Cardiac atrium fibroblast (primary cell): Measurements from ENCODE around the gene SSU72. TPM values are rescaled to one million over a fixed set of nuclear protein-coding genes. Genes with fewer than 3 reads are reported as not detected.

ENCODE experiments used
- total RNA-seq: library from RNA; depleted of rRNA; stranded (reverse); fragments of >200 nt; gene quantifications from 2 replicates; pipeline ENCODE4 v1.2.3, GENCODE V29; 2015

Gene SSU72
- 85.7 and 101 TPM in 2 replicates for total RNA-seq

GRCh38 chr1:1574721-1575537 is at the start of gene SSU72:
Gene SSU72 (minus strand): TSS chr1:1574863. CDS start chr1:1574557, 306 bp downstream.

GRCh38 chr1:1615256-1616044 is 40.8 kb upstream of the SSU72 start, which contains the start of gene MIB2:
Gene MIB2 (plus strand): TSS chr1:1615500. CDS start chr1:1623453, 7,953 bp downstream.

GRCh38 chr1:1599935-1600860 is 25.5 kb upstream of the SSU72 start, which contains the start of gene FNDC10:
Gene FNDC10 (minus strand): TSS chr1:1600135. CDS start chr1:1600015, 120 bp downstream.

GRCh38 chr1:1540090-1540817 is 34.4 kb downstream of the SSU72 start, which contains the start of gene TMEM240:
Gene TMEM240 (minus strand): TSS chr1:1540624. CDS start chr1:1540346, 278 bp downstream.

GRCh38 chr1:1511533-1512285 is 63.0 kb downstream of the SSU72 start, which contains the start of gene ATAD3A:
Gene ATAD3A (plus strand): TSS chr1:1512162. CDS start chr1:1512269, 107 bp downstream.

Other genes with a start within 250 kb of the SSU72 start
- gene TAS1R3, start 243.6 kb downstream of the SSU72 start, total RNA-seq: under 0.01 and 0.49 TPM in 2 replicates
- gene DVL1, start 225.4 kb downstream of the SSU72 start, total RNA-seq: 43.1 and 48.4 TPM in 2 replicates
- 121 and 139 TPM in 2 replicates for gene MXRA8, start 216.3 kb downstream of the SSU72 start, total RNA-seq
- 117 and 148 TPM in 2 replicates for gene AURKAIP1, start 199.7 kb downstream of the SSU72 start, total RNA-seq
- 79.7 and 127 TPM in 2 replicates for gene CCNL2, start 175.5 kb downstream of the SSU72 start, total RNA-seq
- 76.9 and 98.2 TPM in 2 replicates for gene MRPL20, start 167.6 kb downstream of the SSU72 start, total RNA-seq
- 2.2 TPM in 1 of 2 replicates, not detected in the other for gene ANKRD65, start 153.6 kb downstream of the SSU72 start, total RNA-seq
- gene VWA1, start 139.2 kb downstream of the SSU72 start, total RNA-seq: 17.7 and 32.0 TPM in 2 replicates
- not detected in 2 replicates for gene ATAD3C, start 125.2 kb downstream of the SSU72 start, total RNA-seq
- 15.7 and 19.9 TPM in 2 replicates for gene ATAD3B, start 103.1 kb downstream of the SSU72 start, total RNA-seq
- gene ATAD3A, start 62.7 kb downstream of the SSU72 start, total RNA-seq: 34.5 and 35.4 TPM in 2 replicates
- 7.0 TPM in 2 replicates for gene TMEM240, start 34.2 kb downstream of the SSU72 start, total RNA-seq
- gene FNDC10, start 25.3 kb upstream of the SSU72 start, total RNA-seq: 10.8 and 14.9 TPM in 2 replicates
- 51.0 and 54.3 TPM in 2 replicates for gene MIB2, start 40.6 kb upstream of the SSU72 start, total RNA-seq
- gene MMP23B, start 57.3 kb upstream of the SSU72 start, total RNA-seq: 15.7 and 30.8 TPM in 2 replicates
- gene CDK11B, start 84.1 kb upstream of the SSU72 start, total RNA-seq: 5.2 and 7.3 TPM in 2 replicates
- 20.6 and 23.0 TPM in 2 replicates for gene SLC35E2B, start 117.9 kb upstream of the SSU72 start, total RNA-seq
- 3.7 and 8.3 TPM in 2 replicates for gene CDK11A, start 149.5 kb upstream of the SSU72 start, total RNA-seq
- gene NADK, start 203.6 kb upstream of the SSU72 start, total RNA-seq: 51.4 and 56.5 TPM in 2 replicates